SW 1271 (cell line): ENCODE data around the gene CHD6.

Experiments used
- DNase-seq, 2 experiments: peaks; one replicate each; lab custom pipeline; 2025; lab: John Stamatoyannopoulos, UW

CHD6 gene

DNA sequence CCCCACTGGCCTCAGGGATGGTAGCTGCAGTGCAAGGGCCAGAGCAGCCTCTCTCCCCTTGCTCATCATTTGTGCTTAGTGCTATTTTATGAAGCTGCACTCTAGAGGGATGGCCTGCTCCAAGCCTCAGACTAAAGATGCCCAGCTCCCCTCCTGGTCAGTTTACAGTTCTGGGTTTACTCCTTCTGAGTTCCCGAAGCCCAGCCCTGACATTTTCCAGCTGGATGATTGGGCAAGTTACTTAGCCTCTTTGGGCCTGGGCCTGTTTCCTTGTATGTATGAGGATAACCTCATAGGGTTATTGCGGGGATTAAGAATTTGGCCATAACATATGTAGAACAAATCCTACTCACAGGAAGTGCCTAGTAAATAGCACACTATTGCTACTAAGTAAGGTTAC lies 219.8 kb downstream of the CHD6 start:
- no peak for DNase-seq

DNA sequence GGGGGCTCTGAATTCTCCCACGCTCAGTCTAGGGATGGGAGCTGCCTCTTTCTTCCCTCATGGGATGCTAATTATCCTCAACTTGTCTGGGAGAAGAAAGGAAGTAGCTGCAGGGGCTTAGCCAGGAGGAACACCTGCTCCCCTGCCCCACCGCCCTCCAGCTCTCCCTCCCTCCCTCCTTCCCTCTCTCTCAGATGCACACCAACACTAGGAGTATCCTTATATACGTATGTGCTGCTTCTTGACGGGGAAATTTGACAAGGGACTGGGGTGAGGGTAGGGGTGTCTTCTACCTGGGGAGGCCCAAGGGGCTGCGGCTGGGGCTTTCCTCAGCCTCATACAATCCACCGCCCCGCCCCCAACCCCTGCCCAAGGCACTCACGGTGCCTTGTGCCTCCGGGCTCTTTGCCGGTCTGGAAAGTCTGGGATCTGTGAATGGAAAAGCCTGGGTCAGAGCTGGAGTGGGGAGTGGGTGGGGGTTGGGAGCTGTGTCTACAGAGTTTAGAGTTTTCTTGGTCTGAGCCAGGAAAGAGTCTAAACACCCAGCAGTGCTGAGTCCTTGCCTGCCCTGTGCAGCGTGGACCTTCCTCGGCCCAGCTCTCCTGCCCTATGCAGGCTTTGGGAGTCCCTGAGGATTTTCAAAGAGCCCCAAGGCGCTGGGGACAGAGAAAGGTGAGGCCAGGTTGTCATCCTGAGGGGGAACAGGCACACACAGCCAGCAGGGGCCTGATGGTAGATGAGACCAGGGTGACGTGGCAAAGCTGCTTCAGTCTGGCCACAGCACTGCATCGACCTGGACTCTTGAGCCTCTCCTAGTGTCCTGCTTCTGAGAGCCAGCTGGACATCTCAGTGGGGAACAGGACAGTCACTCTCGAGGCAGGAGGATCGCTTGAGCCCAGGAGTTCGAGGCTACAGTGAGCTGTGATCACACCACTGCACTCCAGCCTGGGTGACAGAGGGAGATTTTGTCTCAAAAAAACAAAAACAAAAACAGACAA lies 222.2 kb downstream of the CHD6 start:
- no peak for DNase-seq

DNA sequence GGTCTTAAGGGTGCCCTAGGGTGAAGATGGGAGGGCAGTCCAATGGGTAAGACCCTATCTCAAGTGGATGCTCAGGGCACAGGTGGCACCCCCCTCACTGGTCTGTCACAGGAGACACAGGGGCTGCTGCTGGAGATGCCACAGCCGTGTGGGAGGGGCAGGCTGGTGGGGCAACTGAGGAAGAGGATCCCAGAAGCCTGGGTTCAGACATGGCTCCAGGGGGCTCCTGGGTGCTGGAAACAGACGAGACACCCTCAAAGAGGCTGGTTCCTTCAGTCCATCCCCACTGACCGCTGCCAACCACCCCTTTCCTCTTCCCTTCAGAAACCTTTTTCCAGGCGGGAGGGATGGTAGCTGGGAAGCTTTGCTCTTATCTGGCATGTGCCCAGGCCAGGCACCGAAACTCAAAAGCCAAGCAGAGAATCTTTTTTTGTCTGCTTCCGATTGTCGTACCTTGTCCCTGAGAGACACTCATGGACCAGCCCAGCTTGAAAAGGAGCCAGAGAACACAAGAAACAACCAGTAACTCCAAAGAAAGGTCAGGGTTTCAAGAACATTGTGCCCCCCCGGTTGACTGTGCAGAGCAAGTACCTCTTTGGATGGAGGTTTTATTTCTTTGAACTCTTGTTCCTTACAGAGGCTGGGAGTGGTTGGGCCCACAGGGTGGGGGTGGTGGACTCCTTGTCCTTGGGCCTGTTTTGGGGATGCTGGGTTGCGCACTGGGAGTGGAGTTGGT lies 223.1 kb downstream of the CHD6 start:
- no peak for DNase-seq

DNA sequence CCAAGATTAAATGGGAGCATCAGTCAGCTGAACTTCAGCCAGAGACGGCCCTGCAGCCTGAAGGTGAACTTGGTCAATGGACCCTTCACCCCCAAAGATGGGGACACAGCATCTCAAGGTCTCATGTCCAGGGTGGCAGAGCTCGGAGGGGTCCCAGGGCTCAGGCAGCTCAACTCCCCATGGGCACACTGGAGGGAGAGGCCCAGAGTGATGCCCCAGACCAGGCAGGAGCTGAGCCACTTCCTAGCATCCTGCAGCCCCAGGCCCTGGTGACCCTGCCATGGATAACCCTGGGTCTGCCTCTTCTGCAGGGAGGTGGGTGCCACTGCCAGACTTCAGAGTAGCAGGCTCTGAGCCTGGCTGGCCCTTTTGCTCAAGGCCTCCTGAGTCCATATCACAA lies 224.1 kb downstream of the CHD6 start:
- no peak for DNase-seq

DNA sequence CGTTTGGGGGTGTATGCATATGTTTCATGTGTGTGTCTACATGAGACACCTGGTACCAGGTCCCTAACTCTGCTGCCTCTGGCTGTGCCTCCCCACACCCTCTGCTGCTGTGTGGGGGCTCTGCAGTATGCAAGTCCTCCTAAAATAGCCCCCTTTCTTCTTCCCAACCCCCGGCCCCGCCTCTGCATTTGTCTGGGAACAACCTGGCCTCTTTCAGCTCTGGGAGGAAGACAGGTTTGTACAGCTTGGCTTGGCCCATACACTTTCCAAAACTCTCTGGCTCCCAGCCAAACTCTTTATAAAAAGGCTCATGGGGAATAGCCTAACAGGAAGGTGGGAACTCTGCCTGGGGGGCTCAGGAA lies 224.5 kb downstream of the CHD6 start:
- DNase-seq = no peak

DNA sequence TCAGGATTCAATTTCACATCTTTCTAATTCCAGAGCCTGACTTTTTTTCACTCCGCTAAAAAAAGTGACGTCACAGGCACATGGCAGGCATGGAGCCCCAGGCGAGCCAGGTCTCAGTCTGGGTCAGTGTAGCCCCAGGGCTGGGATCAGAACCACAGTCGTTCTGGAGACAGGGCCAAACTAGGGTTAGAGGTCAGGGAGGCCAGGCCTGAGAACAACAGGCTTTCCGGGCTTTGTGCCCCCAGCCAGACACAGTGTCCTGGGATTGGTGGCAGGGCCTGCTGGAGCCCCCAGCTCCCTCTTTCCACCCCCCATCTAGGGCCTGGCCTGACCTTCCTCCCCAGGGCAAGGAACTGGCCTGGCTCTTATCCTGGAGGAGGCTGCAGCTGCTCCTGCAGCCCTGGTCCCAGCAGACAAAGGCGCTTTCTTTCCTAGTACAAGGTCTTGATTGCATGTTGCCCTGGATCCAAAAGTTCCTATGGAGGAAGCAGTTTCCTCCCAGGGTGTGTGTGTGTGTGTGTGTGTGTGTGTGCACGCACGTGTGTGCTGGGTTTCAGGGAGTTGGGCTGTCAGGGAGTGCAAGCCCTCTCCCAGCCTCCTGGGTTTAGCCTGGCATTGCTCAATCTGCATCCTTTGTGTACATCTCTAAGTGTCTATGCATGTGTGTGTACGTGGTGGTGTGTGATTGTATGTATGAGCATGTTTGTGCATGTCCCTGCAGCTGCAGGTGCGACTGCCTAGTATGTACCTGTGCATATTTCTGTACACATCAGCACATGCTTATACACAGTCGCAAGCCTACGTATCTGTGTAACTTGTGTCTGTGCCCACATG lies 225.1 kb downstream of the CHD6 start:
- DNase-seq = no peak

DNA sequence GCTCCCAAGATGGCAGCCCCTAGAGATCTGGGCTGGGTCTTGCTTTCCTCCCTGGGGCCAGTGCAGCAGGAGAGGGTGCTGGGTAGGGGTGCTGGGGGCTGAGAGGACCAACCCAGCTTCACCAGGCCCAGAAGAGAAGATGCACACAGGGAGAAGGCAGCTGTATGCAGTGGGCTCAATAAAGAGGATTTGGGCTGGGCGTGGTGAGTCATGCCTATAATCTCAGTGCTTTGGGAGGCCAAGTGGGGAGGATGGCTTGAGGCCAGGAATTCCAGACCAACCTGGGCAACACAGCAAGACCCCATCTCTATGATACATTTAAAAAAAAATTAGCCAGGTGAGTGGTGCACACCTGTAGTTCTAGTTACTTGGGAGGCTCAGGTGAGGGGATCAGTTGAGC lies 225.9 kb downstream of the CHD6 start:
- no peak for DNase-seq

DNA sequence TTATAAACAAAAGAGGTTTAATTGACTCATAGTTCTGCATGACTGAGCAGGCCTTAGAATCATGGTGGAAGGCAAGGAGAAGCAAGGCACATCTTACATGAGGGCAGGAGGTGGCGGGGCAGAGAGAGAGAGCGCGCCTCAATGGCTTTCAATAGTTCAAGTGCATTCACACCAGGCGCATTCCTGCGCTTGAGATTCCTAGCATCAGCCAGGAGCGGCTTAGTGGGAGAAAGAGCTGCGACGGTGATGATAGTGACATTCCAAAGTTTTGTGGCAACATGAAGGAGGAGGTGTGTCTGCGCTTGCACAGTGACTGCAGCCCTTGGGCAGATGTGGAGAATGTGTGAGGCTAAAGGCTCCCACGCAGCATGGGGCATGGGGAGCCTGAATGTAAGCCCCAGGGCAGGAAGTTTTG lies 226.6 kb downstream of the CHD6 start:
- no peak for DNase-seq

DNA sequence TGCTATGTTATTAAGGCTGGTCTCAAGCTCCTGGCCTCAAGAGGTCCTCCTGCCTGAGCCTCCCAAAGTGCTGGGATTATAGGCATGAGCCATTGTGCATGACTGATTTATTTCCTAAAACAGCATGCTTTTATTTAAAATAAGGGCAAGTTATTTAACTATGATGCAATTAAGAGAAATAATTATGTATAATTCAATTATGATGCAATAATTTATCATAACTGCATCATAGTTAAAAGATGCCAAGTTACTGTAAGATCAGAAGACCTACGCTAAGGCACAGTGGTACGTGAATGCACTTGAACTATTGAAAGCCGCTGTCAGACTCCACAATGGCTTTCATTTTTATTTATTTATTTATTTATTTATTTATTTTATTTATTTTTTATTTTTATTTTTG lies 227.3 kb downstream of the CHD6 start:
- no peak for DNase-seq

DNA sequence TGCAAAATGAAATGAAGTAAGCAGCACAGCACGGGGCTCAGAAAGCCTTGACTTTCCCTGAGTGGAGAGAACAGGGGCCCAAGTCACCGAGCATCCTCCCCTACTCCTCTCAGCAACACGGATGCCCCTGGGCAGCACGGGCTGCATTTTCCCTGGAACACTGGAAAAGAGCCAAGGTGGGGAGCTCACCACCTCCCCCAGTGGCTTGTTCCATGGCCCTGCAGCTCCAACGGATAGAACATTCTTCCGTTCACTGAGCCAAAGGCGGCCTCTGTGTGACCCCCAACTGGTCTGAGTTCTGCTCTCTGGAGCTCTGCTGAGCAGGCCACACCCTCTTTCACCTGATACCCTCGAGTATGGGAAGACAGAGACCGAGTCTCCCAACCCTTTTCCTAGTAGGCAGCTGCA lies 230.7 kb downstream of the CHD6 start:
- DNase-seq = no peak

DNA sequence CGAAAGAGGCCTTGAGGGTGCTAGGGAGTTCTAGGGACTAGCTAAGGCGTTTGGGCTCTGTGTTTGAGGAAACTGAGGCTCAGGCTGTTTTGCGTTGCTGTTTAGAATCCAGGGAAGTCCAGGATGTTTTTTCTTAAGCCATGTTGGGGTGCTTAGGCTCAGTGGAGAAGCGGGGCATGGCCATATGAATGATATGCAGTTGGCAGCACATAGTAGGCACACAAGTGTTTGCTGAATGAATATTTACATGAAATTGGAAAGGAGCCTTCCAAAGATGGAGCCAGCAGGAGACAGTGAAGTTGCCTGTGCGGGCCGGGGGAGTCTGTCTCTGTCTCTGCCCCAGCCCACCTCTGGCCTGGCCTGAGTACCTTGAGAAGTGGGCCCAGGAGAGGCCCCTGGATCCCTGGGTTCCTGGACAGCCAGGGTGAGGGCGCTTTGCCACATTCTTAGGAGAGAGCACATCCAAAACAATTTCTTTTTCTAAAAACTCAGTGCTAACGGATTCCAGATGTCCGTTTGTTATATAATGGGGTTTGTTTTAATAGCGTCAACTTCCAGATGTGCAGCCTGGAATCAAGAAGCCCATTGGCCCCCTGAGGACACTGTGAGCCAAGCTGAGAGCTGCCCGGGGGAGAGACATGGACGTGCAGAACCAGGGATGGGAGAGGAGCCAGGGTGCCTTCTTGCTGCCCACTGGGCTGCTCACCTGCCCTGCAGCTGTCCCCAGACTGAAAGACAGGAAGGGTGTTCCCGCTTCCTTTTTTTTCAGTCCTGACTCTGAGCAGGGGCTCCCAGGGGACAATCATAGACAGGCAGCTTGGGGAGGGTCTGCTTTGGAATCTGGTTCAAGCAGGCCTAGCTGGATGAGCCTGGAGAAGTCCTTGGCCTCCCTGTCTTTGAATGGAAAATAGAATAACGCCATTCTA lies 231.4 kb downstream of the CHD6 start:
- DNase-seq = no peak

DNA sequence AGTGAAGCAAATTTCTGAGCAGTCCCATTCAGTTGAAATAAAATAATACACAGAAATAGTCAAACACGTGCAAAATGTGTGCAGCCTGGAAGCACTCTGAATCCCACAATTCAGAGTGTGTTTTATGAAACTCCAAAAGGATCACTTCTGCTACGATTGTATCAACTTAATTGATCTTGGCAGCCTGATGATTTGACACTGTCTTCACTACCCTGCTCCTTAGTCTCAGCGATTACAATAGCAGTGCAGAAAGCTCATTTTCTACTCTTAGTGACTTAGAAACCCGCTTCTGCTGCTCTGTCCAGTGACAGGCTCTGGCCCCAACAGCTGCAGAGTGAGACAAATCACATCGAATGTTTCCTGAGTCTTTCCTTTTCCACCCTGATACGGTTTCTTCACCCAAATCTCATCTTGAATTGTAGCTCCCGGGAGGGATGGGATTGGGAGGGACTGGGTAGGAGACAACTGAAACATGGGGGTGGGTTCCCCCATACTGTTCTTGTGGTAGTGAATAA lies 235.3 kb downstream of the CHD6 start:
- DNase-seq = no peak

DNA sequence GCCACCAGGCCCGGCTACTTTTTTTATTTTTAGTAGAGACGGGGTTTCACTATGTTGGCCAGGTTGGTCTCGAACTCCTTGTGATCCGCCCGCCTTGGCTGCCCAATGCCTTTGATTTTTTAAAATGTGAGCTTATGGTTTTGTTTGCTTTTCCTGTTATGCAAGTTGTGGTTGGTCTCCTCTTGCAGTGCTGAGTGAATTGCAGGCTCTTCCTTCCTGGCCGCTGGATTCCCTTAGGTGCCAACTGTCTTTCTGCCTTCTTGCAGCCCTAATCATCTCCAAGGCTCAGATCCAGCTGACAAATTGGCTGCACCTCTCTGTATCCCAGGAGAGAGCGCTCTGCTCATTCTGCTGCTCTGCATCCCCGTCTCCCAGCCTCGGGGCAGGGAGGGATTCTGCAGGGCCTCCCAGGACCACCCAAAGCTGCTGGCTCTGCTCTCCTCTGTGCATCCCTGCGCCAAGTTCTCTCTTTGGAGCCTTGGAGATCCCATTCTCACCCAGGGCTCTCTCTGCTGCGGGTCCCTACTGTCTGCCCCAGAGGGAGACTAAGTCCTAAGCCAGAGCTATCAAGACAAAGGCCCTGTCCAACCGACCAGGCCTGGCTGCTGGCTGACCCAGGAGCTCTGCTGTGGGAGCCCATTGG lies 237.5 kb downstream of the CHD6 start:
- no peak for DNase-seq

DNA sequence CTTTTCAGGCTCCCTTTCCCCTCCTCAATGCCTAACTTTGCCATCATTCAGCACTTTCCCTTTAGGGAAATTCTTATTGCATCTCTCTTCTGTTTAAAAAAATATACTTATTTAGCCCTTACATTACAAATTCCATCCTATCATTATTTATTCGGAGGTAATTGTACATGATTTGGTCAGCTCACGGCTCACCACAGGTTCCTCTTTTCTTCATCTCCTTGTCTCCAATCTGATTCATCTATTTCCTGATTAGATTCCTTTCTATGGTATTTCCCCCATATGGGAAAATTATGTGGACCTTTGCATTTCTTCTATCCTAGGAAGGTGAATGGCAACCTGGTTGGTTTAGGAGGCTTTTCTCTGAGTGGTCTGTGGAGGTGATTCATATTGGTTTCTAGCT lies 238.6 kb downstream of the CHD6 start:
- no peak for DNase-seq

DNA sequence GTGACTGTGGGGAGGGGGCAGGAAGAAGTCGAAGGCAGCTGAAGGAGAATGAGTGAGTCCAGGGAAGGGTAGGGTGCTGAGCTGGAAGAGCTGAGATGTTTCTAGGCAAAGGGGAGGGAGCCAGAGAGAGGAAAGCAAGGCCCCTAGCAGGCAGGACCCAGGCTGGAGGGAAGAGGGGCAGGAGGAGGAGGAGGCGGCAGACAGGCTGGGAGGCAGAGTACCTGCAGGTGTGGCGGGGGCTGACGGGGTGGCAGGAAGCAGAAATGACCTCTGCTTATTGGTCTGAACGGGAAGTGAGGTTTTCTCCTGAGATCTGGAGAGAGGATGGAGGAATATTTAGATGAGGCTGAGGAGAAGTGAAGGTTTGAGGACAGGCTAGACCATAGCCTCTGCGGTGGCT lies 240.9 kb downstream of the CHD6 start:
- DNase-seq = no peak

DNA sequence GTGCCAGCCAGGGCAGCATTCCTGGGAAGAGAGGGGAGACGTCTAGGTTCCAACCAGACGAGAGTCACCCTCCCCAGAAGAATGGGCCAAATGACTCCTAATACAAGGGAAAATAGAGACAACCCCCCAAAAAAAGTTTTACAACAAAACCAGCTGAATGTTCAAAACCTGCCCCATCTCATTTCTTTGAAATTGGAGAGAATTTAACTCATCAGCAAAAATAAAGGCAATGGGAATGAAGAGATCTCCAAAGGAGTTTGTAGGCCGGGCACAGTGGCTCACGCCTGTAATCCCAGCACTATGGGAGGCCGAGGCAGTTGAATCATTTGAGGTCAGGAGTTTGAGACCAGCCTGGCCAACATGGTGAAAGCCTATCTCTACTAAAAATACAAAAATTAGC lies 241.8 kb downstream of the CHD6 start:
- no peak for DNase-seq

DNA sequence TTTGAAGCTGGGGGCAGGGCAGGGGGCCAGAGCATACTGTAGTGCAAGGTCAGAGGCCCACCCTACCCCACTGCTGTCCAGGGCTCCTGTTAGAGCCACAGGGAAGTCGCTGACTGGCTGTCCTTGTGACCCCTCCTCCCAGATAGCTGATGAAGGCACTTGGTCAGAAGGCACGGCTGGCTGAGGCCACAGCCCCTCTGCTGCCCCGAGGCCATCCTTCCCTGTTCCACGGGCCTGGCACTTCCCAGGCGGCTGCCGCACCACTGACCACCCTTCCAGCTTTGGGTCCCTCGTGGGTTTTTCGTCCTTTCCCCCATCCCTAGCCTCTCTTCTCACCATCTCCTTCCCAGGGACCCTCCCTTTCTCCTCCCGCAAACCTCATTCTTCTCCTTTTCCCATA lies 242.3 kb downstream of the CHD6 start:
- no peak for DNase-seq

DNA sequence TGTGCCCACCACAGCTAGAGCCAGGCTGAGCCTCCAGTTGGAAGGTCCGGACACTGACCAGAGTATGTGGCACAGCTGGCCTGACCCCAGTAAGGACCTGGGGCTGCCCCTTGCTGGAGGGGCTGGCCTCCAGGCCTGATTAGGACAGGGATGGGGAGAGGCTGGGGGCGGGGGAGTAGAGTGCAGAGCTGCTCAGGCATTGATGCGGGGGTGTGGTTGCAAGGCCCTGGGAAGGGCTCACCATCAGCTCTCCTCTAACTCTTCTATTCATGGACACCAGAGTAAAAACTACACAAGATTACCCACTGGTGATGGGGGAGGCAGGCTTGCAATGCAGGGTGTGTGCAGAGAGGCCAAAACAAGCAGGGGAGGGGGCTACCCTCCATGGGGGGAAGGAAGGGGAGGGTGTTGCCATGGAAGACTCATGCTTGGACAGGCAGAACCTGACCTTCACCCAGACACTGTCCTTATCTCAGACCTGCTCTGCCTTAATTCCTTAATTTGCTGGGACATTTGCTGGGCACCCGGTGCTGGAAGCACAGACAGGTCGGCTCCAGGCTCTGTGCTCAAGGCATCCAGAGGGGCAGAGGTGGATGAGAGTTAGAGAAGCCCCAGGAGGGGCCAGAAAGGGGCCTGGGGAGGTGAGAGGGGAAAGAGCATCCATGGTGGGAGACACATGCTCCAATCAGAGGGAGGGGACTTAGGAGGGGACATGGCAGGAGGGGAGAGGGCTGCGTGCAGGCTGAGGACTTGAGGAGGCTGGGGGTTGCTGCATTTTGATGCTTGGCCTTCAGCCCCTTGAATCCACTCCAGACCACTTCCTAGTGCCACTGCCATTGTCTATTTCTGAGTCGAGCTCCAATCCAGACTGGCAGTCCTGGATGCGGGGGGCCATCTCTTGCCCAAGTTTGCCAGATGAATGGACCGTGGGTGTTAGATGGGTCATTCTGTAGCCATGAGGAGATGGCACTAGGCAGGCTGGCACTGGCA lies 244.0 kb downstream of the CHD6 start:
- no peak for DNase-seq

DNA sequence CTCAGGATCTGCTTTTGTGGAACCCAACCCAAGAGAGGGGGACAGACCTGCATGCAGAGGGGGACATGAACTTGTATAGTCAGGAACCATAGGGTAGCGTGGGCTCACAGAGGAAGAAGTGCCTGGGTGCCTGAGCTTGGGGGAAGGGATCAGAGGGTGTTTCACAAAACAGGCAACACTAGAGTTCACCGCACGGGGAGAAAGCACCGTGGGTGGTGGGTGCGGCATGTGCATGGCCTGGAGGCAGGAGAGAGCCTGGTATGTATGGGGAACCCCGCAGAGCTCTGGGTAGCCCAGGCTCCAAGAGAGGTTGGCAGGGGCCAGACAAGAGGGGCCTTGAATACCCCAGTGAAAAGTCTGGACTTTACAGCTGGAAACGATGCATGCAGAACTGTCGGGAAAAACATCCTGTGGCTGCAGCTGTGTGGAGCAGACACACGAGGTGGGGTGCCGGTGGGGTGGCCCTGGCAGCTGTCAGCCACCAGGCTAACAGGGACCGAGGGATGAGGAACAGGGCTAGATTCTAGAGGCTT lies 244.9 kb downstream of the CHD6 start:
- no peak for DNase-seq
